ENCODE data around the gene CUL4A. TPM values are rescaled to one million over a fixed set of nuclear protein-coding genes. Genes with fewer than 3 reads are reported as not detected.

CUL4A gene
- total and polyA plus RNA-seq, 2 donors (not counting 1 experiment from before 2014, with no cell fraction given): 107 to 126 TPM

DNA sequence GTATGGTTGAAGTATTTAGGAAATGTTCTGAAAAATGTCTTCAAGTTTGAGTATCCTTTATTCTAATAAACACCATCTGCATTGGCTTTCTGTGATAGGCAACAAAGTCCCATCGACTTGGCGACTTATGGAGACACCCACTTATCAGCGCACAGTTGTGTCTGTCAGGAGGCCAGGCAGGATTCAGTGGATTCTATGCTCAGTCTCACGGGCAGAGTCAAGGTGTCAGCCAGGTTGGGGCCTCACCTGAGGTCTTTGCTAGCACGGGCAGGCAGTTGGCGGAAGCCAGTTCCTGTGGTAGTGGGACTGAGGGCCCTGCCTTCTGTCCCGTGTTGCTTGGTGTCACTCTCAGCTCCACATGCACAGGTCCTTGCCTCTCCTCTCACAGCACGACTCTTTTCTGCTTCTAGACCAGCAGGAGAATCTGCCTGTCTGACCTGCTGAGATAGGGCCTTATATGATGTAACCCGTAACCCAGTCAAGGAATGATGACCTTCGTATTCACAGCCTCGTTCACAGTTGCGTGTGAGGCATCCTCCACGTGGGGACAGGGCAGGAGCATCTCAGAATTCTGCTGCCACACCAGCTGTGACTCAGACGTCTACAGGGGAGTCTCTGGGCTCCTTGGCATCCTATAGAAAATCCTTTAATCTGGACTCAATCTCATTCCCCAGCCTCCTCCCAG lies 10.0 kb downstream of the CUL4A start:
- H4K20me1 ChIP-seq (ENCODE audit: control insufficient read depth, extremely low read depth, insufficient read depth, low read length): peaks cover 8% of the 10 kb centered on the region
- H3K27ac ChIP-seq (ENCODE audit: insufficient read depth, low read length): peak overlapping the region; percentile 0
- H2AFZ ChIP-seq (ENCODE audit: low read length): no peak overlapping the region
- H3K79me2 ChIP-seq (ENCODE audit: control insufficient read depth, insufficient read depth, low read length): peaks cover 93% of the 10 kb centered on the region
- no peak overlapping the region for H3K4me2 ChIP-seq (ENCODE audit: extremely low read depth, insufficient read depth, low read length)
- no peak for DNase-seq (ENCODE audit: low read depth in 2 of 2)
- no peaks in the 10 kb centered on the region for H3K9me3 ChIP-seq (ENCODE audit: control insufficient read depth, insufficient read depth, low read depth, low read length)
- no peak for TF ChIP-seq EZH2 (IDR thresholded peaks at IDR 0.05; ENCODE audit: low read length, missing control alignments)
- TF ChIP-seq CTCF (conservative IDR thresholded peaks at IDR 0.05 in 1 of 2, IDR thresholded peaks at IDR 0.05 in 1 of 2; ENCODE audit: low read depth in 1 of 2, low read length in 2 of 2): no peak
- H3K4me3 ChIP-seq (replicated peaks in 1 of 4; ENCODE audit: control extremely low read depth in 1 of 4, insufficient read depth in 1 of 4, low read depth in 3 of 4, low read length in 4 of 4): no peak overlapping the region
- no peak overlapping the region for H3K9ac ChIP-seq (ENCODE audit: insufficient read depth, low read length)
- H3K4me1 ChIP-seq (ENCODE audit: control insufficient read depth, extremely low read depth, insufficient read depth, low read length): peaks cover 21% of the 10 kb centered on the region
- peaks cover 14% of the 10 kb centered on the region for H3K36me3 ChIP-seq (ENCODE audit: control insufficient read depth, insufficient read depth, low read length)
- no peaks in the 10 kb centered on the region for H3K27me3 ChIP-seq (ENCODE audit: control insufficient read depth, insufficient read depth, low read length)

DNA sequence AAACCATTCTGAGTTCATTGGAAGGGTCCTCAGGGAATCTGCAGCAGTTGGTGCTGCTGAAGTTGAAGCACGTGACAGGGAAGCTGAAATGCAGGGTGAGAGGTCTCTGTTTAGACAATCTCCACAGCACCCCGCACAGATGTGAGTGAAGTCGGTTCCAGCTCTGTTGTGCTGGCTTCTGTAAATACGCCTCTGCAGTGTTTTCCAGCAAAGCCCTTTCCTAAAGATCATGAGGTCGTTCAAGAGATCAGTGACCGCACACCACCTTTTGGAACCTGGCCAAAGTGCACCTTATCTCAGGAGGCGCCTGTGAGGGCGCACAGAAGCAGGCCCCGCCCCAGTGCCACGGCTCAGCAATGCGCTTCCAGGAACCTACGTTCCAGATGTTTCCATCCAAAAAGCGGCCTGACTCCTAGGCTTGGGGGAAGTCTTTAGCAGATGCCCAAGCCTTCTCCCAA lies 10.8 kb downstream of the CUL4A start:
- Histone ChIP-seq H3K4me3 (replicated peaks in 1 of 4; ENCODE audit: control extremely low read depth in 1 of 4, insufficient read depth in 1 of 4, low read depth in 3 of 4, low read length in 4 of 4) (no peak overlapping the region), H3K36me3 (ENCODE audit: control insufficient read depth, insufficient read depth, low read length) (peaks cover 20% of the 10 kb centered on the region), H3K4me2 (ENCODE audit: extremely low read depth, insufficient read depth, low read length) (no peak overlapping the region), H3K9me3 (ENCODE audit: control insufficient read depth, insufficient read depth, low read depth, low read length) (no peaks in the 10 kb centered on the region), H3K9ac (ENCODE audit: insufficient read depth, low read length) (no peak overlapping the region), H3K4me1 (ENCODE audit: control insufficient read depth, extremely low read depth, insufficient read depth, low read length) (peaks cover 20% of the 10 kb centered on the region), H3K27ac (ENCODE audit: insufficient read depth, low read length) (no peak overlapping the region), H3K79me2 (ENCODE audit: control insufficient read depth, insufficient read depth, low read length) (peaks cover 92% of the 10 kb centered on the region), H3K27me3 (ENCODE audit: control insufficient read depth, insufficient read depth, low read length) (no peaks in the 10 kb centered on the region), H2AFZ (ENCODE audit: low read length) (no peak overlapping the region), H4K20me1 (ENCODE audit: control insufficient read depth, extremely low read depth, insufficient read depth, low read length) (peaks cover 8% of the 10 kb centered on the region)
- DNase-seq (ENCODE audit: low read depth in 2 of 2): no peak
- TF ChIP-seq EZH2 (IDR thresholded peaks at IDR 0.05; ENCODE audit: low read length, missing control alignments) (no peak), CTCF (conservative IDR thresholded peaks at IDR 0.05 in 1 of 2, IDR thresholded peaks at IDR 0.05 in 1 of 2; ENCODE audit: low read depth in 1 of 2, low read length in 2 of 2) (no peak)

GRCh38 chr13:113220877-113221276 lies 11.5 kb downstream of the CUL4A start:
- H3K9me3 ChIP-seq (ENCODE audit: control insufficient read depth, insufficient read depth, low read depth, low read length): no peaks in the 10 kb centered on the region
- no peak overlapping the region for H3K4me2 ChIP-seq (ENCODE audit: extremely low read depth, insufficient read depth, low read length)
- no peaks in the 10 kb centered on the region for H3K27me3 ChIP-seq (ENCODE audit: control insufficient read depth, insufficient read depth, low read length)
- H2AFZ ChIP-seq (ENCODE audit: low read length): no peak overlapping the region
- DNase-seq (ENCODE audit: low read depth in 2 of 2): peak; percentile 6 to 17
- peaks cover 6% of the 10 kb centered on the region for H4K20me1 ChIP-seq (ENCODE audit: control insufficient read depth, extremely low read depth, insufficient read depth, low read length)
- peaks cover 89% of the 10 kb centered on the region for H3K79me2 ChIP-seq (ENCODE audit: control insufficient read depth, insufficient read depth, low read length)
- no peak overlapping the region for H3K27ac ChIP-seq (ENCODE audit: insufficient read depth, low read length)
- no peak overlapping the region for H3K9ac ChIP-seq (ENCODE audit: insufficient read depth, low read length)
- peaks cover 13% of the 10 kb centered on the region for H3K4me1 ChIP-seq (ENCODE audit: control insufficient read depth, extremely low read depth, insufficient read depth, low read length)
- peaks cover 24% of the 10 kb centered on the region for H3K36me3 ChIP-seq (ENCODE audit: control insufficient read depth, insufficient read depth, low read length)
- H3K4me3 ChIP-seq (replicated peaks in 1 of 4; ENCODE audit: control extremely low read depth in 1 of 4, insufficient read depth in 1 of 4, low read depth in 3 of 4, low read length in 4 of 4): no peak overlapping the region
- TF ChIP-seq EZH2 (IDR thresholded peaks at IDR 0.05; ENCODE audit: low read length, missing control alignments): no peak
- TF ChIP-seq CTCF (conservative IDR thresholded peaks at IDR 0.05 in 1 of 2, IDR thresholded peaks at IDR 0.05 in 1 of 2; ENCODE audit: low read depth in 1 of 2, low read length in 2 of 2): peak; percentile 13 to 40

Measured in fibroblast of lung (primary cell).